Prostate gland (tissue), 2 donors: ENCODE measurements around the gene ASB9. TPM values are rescaled to one million over a fixed set of nuclear protein-coding genes. Genes with fewer than 3 reads are reported as not detected.

Experiments used
- DNase-seq: peaks from one replicate; pipeline ENCODE4 v3.0.0-alpha.2; 2019; ENCODE audit warnings: low spot score
- H3K27ac ChIP-seq, 2 donors: fragments of 200-600 bp; sonication (generic); 2 replicates each; pipeline ENCODE4 v1.5.1; 2017 to 2019
- H3K27me3 ChIP-seq: fragments of 200-600 bp; sonication (generic); replicated peaks from 2 replicates; pipeline ENCODE4 v1.5.1; 2019; ENCODE audit not compliant: insufficient read depth
- H3K36me3 ChIP-seq, 2 donors: fragments of 200-600 bp; sonication (generic); 1 replicate in 1 of 2; 2 replicates in 1 of 2; pipeline versions ENCODE4 v1.5.1 to v1.8.1; 2017 to 2019
- H3K4me1 ChIP-seq: fragments of 200-600 bp; sonication (generic); replicated peaks from 2 replicates; pipeline ENCODE4 v1.5.1; 2019
- H3K4me3 ChIP-seq, 2 donors: fragments of 200-600 bp; sonication (generic); 2 replicates each; pipeline ENCODE4 v1.5.1; 2017 to 2019
- H3K9me3 ChIP-seq: fragments of 200-600 bp; sonication (generic); 2 replicates; pipeline ENCODE4 v1.5.1; 2017
- POLR2A ChIP-seq: fragments of 450-650 bp; IDR thresholded peaks from one replicate; pipeline ENCODE4 v1.6.1; 2016; ENCODE audit warnings: antibody characterized with exemption, mild to moderate bottlenecking
- POLR2AphosphoS5 ChIP-seq: sonication (generic); formaldehyde crosslinking; IDR thresholded peaks from one replicate; pipeline ENCODE4 v1.6.1; 2017; ENCODE audit warnings: antibody characterized with exemption
- WGBS: methylation state at CpG from one replicate; pipeline ENCODE4 v1.1.5; 2018; 5-methylcytosine and 5-hydroxymethylcytosine counted together
- intact Hi-C: fragments of 100-400 bp; cut with DNase I; formaldehyde crosslinking; loops from one replicate; pipeline ENCODE4 v1.14.2; 2022
- total RNA-seq, 2 donors: library from RNA; depleted of rRNA; stranded (reverse); fragments of >200 nt; gene quantifications; one replicate each; pipeline ENCODE4 v1.1.0, GENCODE V29; 2016
- TF ChIP-seq, protein P1 (sequence below), 4 experiments: fragments of 200-600 bp in 2 of 4; fragments of 450-650 bp in 2 of 4; sonication (generic) in 2 of 4; IDR thresholded peaks; 1 replicate in 3 of 4; 2 replicates in 1 of 4; pipeline ENCODE4 v1.5.1; 2016 to 2019; ENCODE audit warnings: antibody characterized with exemption in 4 of 4, mild to moderate bottlenecking in 2 of 4, moderate library complexity in 2 of 4

Gene ASB9
- total RNA-seq, 2 donors from 2014 or later, result 1.8 to 62.1 TPM

DNA sequence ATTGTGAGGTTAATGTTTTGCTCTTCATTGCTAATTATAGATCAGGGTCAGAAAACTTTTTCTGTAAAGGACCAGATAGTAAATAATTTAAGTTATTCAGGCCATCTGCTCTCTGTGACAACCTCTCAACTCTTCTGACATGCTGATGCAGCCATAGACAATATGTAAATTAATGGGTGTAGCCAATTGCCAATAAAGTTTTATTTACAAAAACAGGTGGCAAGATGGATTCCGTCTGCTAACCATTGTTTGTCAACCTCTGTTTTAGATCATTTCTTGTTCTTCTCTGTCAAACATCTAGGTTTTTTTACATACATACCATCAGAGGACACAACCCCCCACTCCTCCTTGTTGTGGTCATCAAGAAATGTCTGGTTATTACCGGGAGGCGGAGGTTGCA lies 33.7 kb downstream of the ASB9 start:
- TF ChIP-seq, protein P1, sequence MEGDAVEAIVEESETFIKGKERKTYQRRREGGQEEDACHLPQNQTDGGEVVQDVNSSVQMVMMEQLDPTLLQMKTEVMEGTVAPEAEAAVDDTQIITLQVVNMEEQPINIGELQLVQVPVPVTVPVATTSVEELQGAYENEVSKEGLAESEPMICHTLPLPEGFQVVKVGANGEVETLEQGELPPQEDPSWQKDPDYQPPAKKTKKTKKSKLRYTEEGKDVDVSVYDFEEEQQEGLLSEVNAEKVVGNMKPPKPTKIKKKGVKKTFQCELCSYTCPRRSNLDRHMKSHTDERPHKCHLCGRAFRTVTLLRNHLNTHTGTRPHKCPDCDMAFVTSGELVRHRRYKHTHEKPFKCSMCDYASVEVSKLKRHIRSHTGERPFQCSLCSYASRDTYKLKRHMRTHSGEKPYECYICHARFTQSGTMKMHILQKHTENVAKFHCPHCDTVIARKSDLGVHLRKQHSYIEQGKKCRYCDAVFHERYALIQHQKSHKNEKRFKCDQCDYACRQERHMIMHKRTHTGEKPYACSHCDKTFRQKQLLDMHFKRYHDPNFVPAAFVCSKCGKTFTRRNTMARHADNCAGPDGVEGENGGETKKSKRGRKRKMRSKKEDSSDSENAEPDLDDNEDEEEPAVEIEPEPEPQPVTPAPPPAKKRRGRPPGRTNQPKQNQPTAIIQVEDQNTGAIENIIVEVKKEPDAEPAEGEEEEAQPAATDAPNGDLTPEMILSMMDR (IDR thresholded peaks at IDR 0.05), result no peak
- TF ChIP-seq POLR2AphosphoS5, result no peak
- no peak for TF ChIP-seq POLR2A
- no peak for DNase-seq
- H3K4me3 ChIP-seq, result no peak overlapping the region
- H3K9me3 ChIP-seq, result no peaks in the 10 kb centered on the region
- intact Hi-C loops, result no loop called here
- no peak overlapping the region for H3K27ac ChIP-seq
- 89% methylated on average over 3 of the region's 3 CpGs for WGBS
- no peaks in the 10 kb centered on the region for H3K4me1 ChIP-seq
- H3K36me3 ChIP-seq, result no peaks in the 10 kb centered on the region
- H3K27me3 ChIP-seq, result no peaks in the 10 kb centered on the region

DNA sequence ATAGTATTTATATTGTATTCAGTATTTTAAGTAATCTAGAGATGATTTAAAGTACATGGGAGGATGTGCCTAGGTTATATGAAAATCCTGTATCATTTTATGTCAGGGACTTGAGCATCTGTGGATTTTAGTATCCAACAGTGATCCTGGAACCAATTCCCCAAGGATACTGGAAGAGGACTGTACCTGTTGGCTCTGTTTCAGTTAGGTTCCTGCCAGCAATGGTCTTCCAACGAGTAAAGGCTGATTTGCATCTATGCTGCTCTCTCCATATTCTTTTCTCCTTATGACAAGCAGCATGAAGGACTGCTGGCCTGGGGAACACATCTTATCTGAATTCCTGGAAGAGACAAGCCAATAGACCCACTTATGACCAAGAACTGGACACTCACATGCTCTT lies 34.9 kb downstream of the ASB9 start:
- WGBS, result 45% methylated on average over 1 of the region's 1 CpG

DNA sequence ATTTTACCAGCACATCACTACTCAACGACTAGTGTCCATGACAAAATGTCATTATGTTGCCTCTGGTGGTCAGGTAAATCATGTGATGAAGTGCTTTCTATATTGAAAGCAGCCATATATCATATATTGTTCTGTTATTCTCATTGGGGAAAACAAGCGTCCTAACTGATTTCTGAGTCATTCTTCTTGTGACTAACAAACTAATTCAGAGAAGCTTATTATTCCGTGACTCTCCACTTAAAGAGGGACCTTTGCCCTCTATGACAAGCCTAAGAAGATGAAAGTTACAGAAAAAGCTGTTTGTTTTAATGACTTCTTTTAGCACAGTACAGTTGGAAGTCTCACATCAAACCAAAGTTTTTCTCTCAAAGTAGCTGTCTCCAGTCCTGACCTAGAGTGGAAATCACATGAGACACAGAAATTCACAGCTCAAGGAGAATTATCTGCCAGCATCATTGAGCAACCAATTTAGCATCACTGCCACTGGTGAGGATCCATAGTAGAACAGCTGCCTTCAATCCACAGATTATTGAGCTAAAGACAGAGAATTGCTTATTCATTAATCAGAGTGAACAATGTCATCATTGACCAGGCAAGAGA lies 36.4 kb downstream of the ASB9 start:
- H3K9me3 ChIP-seq, result no peaks in the 10 kb centered on the region
- no peak overlapping the region for H3K27ac ChIP-seq
- DNase-seq, result no peak
- no peak overlapping the region for H3K4me3 ChIP-seq
- H3K36me3 ChIP-seq, result no peaks in the 10 kb centered on the region
- no peaks in the 10 kb centered on the region for H3K27me3 ChIP-seq
- intact Hi-C loops, result no loop called here
- WGBS, result 44% methylated on average over 3 of the region's 3 CpGs
- TF ChIP-seq, protein P1 (IDR thresholded peaks at IDR 0.05), result no peak
- no peak for TF ChIP-seq POLR2A
- TF ChIP-seq POLR2AphosphoS5, result no peak
- no peaks in the 10 kb centered on the region for H3K4me1 ChIP-seq

More for the DNA sequence above, 34.9 kb downstream of the ASB9 start:
- Histone ChIP-seq H3K4me1 (no peaks in the 10 kb centered on the region), H3K27me3 (no peaks in the 10 kb centered on the region), H3K9me3 (no peaks in the 10 kb centered on the region), H3K27ac (no peak overlapping the region), H3K4me3 (no peak overlapping the region), H3K36me3 (no peaks in the 10 kb centered on the region)
- no peak for DNase-seq
- intact Hi-C loops, result no loop called here
- TF ChIP-seq POLR2A, result no peak
- TF ChIP-seq, protein P1 (IDR thresholded peaks at IDR 0.05), result no peak
- TF ChIP-seq POLR2AphosphoS5, result no peak

DNA sequence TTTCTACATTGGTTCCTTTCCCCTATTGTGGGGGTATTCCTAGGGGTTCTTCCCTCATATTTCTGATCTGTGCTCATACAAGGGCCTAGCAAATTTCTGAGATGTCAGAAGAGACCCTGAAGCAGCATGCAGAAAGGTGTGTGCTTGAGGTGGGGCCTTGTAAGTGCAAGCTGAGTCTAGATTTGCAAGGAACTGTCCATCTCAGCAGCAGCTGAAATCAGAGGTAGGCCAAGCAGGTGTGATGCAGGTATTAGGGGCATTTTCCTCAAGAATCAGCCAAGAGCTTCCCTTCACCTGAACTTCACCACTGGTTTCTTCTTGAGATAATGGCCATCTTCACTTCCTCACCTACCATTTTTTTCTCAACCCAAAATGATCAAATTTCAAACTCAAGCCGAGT lies 45.1 kb downstream of the ASB9 start:
- H3K27me3 ChIP-seq, result no peaks in the 10 kb centered on the region
- H3K27ac ChIP-seq, result no peak overlapping the region
- intact Hi-C loops, result no loop called here
- 100% methylated on average over 1 of the region's 1 CpG for WGBS
- no peak for DNase-seq
- H3K4me3 ChIP-seq, result no peak overlapping the region
- H3K36me3 ChIP-seq, result no peaks in the 10 kb centered on the region
- H3K9me3 ChIP-seq, result no peaks in the 10 kb centered on the region
- no peaks in the 10 kb centered on the region for H3K4me1 ChIP-seq
- TF ChIP-seq, protein P1 (IDR thresholded peaks at IDR 0.05), result no peak
- no peak for TF ChIP-seq POLR2AphosphoS5
- TF ChIP-seq POLR2A, result no peak

DNA sequence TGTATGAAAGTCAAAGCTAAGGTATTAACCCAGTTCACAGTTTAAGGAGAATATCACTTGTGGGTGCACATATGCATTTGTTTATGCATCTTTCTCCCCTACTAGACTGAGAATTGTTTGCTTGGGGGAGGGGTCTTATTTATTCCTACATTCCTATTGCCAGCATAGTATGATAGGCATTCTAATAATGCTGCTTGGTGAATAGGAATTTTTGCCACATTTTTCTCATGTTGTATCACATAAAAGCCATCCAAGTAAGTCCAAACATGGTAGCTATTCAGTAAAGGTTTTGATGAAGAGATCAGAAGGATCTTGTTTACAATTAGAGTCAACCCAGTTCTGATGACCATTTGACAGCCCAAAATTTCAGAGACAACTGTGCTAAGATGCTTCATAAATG lies 48.6 kb downstream of the ASB9 start:
- no peak overlapping the region for H3K4me3 ChIP-seq
- H3K9me3 ChIP-seq, result no peaks in the 10 kb centered on the region
- no peaks in the 10 kb centered on the region for H3K27me3 ChIP-seq
- intact Hi-C loops, result no loop called here
- TF ChIP-seq POLR2AphosphoS5, result no peak
- no peak for TF ChIP-seq POLR2A
- TF ChIP-seq, protein P1 (IDR thresholded peaks at IDR 0.05), result no peak
- H3K27ac ChIP-seq, result no peak overlapping the region
- no peaks in the 10 kb centered on the region for H3K36me3 ChIP-seq
- no peak for DNase-seq
- no peaks in the 10 kb centered on the region for H3K4me1 ChIP-seq
